Epithelial cell of prostate (primary cell): ENCODE results near the gene ABCA2.

Source experiments
- DNase-seq: peaks from one replicate; pipeline ENCODE4 v3.0.0-alpha.2; 2011; ENCODE audit warnings: low read depth, low spot score
- H3K27ac ChIP-seq: fragments of 450-650 bp; 2 replicates; pipeline ENCODE4 v1.5.1; 2017; ENCODE audit warnings: mild to moderate bottlenecking

ABCA2 gene

DNA sequence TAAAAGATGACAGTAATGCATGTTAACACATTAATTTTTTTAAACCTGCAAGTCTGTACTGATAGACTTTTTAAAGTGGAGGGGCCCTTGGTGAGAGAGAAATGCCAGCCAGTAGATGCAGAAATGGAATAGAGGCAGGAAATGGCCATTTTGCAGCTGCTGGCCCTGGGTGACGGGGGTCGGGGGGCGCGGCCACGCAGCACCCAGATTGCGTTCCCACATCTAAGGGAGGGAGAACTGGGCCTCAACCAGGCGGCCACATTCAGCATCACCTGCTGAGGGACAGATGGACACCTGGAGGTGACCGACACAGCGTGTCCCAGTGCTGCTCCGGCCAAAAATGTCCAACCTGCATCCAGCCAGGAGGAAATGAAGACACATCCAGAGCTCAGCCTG is 25.4 kb downstream of the ABCA2 start:
- no peak overlapping the region for H3K27ac ChIP-seq
- DNase-seq = no peak

DNA sequence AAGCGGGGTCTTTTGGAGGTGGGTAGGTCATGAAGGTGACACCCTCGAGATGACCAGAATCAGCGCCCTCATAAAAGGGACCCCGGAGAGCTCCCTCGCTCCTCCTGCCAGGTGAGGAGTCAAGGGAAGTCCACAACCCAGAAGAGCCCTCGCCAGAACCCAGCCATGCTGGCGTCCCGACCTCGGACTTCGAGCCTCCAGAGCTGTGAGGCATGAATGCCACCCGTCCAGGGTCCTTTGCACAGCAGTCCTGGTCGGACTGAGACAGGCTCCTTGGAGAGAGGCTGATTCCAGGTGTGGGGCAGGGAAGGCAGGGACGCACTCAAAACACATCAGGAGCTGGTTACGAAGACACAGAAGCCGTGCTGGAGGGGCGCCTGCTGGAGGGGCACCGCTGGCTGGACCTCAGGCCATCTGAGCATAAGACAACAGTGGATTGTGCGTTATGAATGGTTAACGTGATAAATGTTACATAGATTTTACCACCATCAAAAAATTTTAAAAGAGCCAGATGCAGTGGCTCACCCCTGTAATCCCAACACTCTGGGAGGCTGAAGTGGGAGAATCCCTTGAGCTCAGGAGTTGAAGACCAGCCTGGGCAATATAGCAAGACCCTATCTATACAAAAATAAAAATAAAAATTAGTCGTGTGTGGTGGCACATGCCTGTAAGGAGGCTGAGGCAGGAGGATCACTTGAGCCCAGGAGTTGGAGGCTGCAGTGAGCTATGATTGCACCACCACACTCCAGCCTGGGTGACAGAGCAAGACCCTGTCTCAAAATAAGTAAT is 26.0 kb downstream of the ABCA2 start:
- DNase-seq = no peak
- H3K27ac ChIP-seq = no peak overlapping the region

DNA sequence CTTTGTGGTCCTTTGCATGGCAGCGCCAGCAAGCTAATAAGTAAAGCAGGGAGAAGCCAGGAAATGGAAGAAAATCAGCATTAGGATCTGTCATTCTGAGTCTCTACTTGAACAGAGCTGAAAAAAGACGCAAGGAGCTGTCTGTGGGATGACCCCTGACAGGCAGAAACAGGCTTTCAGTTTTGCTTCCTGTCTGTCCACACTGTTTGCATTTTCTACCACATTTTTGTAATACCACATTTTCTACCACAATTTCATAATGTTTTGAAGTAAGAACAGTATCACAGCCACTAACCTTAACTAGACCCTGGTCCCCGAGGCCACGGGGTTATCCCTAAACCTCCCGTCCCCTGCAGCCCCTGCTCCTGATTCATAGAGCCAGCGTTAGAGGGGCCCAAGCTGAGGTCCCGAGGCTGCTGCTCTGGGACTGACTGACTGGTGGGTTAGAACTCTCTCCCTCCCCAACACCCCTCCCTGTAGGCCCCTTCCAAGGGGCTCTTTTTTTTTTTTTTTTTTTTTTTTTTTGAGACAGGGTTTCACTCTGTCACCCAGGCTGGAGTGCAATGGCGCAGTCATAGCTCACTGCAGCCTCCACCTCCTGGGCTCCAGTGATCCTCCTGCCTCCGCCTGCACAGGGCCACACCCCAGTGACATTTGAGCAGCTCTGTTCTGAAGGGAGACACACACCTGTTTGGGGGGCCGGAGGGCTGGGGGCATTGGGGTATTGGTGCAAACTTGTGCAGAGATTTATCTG is 27.7 kb downstream of the ABCA2 start:
- H3K27ac ChIP-seq = no peak overlapping the region
- no peak for DNase-seq

- DNase-seq = no peak
- H3K27ac ChIP-seq = no peak overlapping the region
These were observed 30.2 kb downstream of the ABCA2 start for GRCh38 chr9:136997830-136998234.

DNA sequence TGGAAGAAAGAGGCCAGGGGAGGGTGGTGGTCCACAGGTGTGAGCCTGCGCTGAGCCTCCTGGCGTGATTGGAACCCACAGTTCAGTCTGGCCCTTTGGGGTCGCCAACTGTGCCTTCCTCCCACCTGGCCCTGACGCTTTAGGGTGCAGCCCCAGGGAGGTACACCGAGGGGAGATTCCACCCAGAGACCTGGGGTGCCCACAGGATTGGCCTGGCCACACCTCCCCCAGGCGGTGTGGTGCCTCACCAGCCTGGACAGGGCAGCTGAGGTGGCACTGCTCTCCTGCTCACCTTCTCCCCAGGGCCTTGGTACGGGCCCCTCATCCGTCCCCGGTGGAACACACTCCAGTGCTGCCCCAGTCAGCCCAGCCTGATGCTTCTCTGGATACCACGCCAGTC is 30.7 kb downstream of the ABCA2 start:
- no peak for DNase-seq
- no peak overlapping the region for H3K27ac ChIP-seq

DNA sequence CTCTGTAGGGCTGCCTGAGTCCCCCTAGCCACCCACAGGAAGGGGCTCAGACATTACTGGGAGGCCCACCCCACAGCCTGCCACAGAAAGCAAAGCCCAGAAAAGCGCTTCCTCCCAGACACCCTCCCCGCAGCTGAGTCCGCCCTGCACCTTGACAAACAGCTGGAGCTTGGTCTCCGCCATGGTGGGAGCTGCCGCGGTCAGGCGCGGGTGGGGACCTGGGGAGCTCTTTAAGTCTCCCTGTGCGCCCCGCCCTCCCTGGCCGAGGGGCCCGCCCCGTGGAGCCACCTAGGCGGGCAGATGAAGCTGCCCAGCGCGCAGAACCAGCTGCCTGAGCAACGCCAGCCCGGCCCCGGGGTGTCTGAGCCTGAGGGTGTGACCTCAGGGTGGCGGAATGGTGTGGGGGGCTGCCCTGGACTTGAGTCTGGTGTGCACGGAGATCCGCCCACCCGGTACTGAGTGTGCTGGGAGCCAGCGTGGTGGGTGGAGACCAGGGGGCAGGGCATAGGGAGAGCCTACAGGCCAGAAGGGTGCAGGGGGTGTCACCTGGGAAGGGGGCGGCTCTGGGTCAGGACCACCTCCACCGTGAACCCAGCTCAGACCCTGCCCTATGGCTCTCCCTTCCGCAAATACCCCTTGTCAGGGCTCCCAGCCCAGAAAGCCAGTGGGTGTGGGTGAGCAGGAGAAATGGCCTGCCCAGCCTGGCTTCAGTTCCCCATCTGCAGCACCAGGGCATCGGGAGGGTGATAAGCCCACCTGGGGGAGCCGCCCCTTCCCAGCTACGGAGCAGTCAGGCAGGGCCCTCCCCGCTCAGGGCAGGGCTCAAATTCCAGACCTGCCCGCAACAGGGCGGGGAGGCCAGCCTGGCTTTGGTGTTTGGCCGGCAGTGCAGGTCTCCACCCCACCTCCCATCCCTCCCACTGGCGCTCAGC is 31.4 kb downstream of the ABCA2 start, which contains the start of gene CLIC3:
Gene CLIC3, minus strand, starts transcription at position 208 of the 932 bp plus-strand sequence. Its CDS starts 25 bp downstream, at position 183.
- DNase-seq = no peak

DNA sequence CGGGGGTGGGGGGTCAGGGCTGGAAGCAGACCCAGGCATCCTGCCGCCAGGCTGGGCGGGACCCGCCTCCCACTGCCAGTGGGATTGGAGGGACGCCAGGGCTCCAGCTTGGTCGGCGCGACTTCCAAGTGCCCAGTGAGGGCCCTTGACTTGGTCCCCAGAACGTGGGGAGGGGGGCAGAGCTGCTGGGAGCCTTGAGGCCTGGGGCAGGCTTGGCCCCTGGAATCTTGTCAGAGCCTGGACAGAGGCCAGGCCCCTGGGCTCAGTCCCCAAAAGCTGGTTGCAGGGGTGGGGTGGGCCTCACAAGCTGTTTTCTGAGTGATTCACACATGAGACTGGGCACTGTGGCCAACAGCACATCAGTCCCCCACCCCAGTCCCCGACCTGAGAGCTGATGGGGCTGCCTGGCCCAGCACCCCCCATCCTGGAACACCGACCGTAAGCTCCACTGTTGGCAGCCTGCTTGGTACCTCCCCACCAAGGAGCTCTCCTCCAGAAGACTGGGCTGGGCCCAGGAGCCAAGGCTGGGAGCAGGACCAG is 32.2 kb downstream of the ABCA2 start:
- H3K27ac ChIP-seq = peak overlapping the region; percentile 12
- no peak for DNase-seq

More for the DNA sequence above, 31.4 kb downstream of the ABCA2 start, which contains the start of gene CLIC3:
- H3K27ac ChIP-seq = peak within 1 kb of the TSS; percentile 12

GRCh38 chr9:136995362-136995761 is 32.7 kb downstream of the ABCA2 start:
- H3K27ac ChIP-seq = no peak overlapping the region
- DNase-seq = no peak

- DNase-seq = no peak
- no peak overlapping the region for H3K27ac ChIP-seq
These were observed 33.2 kb downstream of the ABCA2 start for GRCh38 chr9:136994888-136995230.

GRCh38 chr9:136994180-136994887 is 33.7 kb downstream of the ABCA2 start:
- H3K27ac ChIP-seq = no peak overlapping the region
- DNase-seq = no peak

- DNase-seq = no peak
- H3K27ac ChIP-seq = peak overlapping the region; percentile 78
These were observed 35.1 kb downstream of the ABCA2 start for GRCh38 chr9:136992819-136993369.

- peak; percentile 34 for DNase-seq
- peak within 1 kb of the TSS; percentile 78 for H3K27ac ChIP-seq
These were observed 35.8 kb downstream of the ABCA2 start, which contains the start of gene PAXX for GRCh38 chr9:136991993-136992818. Gene PAXX, plus strand, starts transcription at chr9:136992422. Its CDS starts 22 bp downstream, at chr9:136992444.

DNA sequence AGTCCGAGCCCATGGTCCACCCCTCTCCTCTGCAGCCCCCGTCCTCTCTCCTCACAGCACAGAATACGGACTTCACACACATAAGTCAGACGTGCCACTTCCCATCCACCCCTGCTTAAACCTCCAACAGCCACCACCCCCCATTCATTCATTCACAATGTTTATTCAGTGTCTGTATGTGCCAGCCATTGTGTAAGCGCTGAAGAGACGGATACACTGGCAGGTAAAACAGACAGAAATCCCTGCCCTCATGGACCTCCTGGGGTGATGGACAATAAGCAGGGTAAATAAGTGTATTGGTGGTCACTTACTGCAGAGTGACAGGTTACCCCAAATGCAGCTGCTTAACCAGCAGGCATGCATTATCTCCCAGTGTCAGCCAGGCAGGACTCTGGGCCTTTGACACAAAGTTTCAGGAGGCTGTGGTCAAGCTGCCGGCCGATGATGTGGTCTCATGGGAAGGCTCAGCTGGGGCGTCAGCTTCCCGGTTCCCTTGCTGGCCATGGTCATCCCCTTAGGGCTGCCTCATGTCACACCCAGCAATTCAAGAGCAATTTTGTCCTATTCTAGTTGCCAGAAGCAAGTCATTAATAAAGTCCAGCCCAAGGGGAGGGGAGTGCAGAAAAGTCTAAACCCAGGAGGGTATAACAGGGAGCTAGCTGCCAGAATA is 37.7 kb downstream of the ABCA2 start:
- DNase-seq = no peak
- H3K27ac ChIP-seq = no peak overlapping the region

DNA sequence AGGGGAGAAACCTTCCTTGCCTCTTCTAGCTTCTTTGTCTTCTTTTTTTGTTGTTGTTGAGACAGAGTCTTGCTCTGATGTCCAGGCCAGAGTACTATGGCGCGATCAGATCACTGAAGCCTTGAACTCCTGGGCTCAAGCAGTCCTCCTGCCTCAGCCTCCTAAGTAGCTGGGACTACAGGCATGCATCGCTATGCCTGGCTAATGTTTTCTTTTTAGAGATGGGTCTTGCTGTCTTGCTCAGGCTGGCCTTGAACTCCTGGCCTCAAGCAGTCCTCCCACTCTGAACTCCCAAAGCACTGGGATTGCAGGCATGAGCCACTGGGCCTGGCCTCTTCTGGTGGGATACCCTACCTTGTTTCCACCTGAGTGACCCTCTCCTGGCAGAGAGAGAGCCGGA is 39.2 kb downstream of the ABCA2 start:
- no peak overlapping the region for H3K27ac ChIP-seq
- DNase-seq = no peak

DNA sequence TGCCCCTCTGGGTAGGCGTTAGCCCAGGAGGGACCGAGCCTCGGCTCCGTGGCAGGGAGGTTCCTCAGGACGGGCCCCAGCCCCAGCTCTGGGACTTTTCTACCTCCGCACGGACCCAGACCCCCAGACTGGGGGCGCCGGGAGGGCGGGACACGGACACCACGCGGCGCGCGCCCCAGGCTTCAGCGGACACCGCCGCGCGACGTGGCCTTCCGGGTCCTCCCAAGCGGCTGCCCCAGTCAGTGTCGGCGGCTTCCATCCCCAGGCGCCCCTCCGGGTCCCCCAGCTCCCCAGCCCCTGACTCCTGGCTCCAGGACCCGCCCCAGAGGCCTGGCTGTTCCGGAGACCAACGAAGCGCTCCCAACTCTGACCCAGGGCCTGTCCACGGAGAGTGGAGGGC is 42.2 kb downstream of the ABCA2 start:
- no peak overlapping the region for H3K27ac ChIP-seq
- no peak for DNase-seq

GRCh38 chr9:136985027-136985602 is 42.9 kb downstream of the ABCA2 start:
- DNase-seq = no peak
- H3K27ac ChIP-seq = no peak overlapping the region

DNA sequence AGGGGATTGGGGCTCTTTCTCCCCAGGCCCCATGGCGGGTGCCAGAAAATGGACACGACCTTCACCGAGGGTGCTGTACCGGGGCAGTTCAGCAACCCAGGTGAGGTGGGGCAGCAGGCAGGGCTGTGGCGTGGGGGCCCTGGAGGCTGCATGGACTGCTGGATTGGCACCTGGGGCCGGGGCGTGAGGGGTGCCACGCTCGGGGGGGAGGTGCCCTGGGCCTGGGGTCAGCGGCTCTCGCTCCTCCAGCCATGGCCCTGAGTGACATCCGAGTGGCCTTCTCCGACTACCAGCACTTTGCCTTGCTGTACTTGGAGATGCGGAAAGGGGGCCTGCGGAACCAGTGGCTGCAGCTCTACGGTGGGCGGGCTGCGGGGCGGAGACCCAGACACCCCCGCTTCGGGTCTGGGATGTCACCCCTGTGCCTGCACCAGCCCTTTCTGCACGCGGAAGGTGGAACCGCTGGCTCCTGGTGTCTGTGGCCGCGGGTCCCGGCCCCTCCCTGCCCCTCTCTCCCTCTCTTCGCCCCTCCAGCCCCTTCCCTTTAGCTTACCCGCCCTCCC is 43.5 kb downstream of the ABCA2 start:
- no peak overlapping the region for H3K27ac ChIP-seq
- no peak for DNase-seq
